HG02763 (cell line): ENCODE measurements around the gene TNFSF4.
"Not testable (repeated sequence)": the region's sequence is repeated elsewhere in the genome, so short reads cannot be mapped to it uniquely, and the experiment has no call there.

ENCODE experiments used
- ATAC-seq: cut with Tn5 transposase; IDR thresholded peaks from one replicate; pipeline ENCODE4 v1.9.1; 2021; ENCODE audit warnings: mild to moderate bottlenecking, moderate library complexity; ENCODE audit not compliant: unreplicated experiment

Gene TNFSF4, protein sequence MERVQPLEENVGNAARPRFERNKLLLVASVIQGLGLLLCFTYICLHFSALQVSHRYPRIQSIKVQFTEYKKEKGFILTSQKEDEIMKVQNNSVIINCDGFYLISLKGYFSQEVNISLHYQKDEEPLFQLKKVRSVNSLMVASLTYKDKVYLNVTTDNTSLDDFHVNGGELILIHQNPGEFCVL

DNA sequence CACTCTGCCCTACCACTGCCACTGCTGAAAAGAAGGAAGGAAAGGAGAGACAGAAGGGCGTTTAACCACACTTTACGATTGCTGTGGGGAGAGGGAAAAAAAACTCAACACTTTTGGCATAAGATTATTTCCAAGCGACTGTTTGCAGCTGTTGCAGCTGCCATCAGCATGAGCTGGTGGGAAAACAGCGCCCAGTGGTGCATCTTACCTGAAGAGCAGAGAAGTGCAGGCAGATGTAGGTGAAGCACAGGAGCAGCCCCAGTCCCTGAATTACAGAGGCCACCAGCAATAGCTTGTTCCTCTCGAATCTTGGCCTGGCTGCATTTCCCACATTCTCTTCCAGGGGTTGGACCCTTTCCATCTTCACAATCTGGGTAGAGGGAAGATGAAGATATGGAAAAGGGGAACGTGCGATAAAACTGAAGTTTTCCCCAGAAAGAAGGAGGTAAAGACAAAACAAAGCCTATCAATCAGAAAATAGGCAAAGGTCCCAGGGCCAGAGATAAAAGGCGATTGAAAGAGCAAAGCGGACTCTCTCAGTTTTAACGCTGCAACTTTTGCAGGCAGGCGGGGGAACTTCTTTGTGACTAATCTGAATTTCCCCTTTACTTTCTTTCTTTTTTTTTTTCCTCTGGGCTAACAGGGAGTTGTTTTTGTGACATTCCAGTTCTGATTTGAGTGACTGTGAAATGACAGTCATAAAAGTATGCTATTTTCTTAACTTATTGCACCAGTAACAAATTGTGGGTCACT lies at the start of gene TNFSF4:
TSS of gene TNFSF4 (minus strand) at position 516 of the 753 bp plus-strand sequence. CDS start at position 361, 155 bp downstream.
- ATAC-seq: no peak

DNA sequence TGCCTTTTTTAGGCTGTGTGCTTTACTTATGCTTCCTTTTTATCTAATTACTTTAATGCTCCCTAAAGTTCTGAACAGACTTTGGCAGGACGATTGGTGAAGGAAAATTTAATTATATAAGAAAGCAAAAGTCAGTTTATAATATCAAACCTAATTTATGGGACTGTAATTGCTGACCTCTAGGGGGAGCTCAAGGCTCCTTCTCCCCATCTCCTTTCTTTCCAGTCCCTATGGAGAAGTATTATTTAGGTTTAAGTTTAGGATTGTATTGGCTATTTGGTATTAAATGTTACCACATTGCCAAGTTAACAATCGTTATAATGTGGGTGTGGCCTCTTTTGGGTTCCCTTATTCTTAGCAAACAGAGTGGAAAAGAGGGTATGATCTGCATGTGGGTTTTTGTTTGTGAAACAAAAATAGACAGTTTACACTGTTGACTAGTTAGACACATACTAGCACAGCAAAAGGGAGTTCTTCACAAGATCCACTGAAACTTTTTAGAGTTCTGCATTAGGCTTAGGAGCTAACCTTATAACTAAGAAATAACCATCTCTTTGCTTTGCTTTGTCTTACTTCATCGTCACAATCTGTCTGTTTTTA lies 48.2 kb upstream of the TNFSF4 start:
- ATAC-seq: no peak

DNA sequence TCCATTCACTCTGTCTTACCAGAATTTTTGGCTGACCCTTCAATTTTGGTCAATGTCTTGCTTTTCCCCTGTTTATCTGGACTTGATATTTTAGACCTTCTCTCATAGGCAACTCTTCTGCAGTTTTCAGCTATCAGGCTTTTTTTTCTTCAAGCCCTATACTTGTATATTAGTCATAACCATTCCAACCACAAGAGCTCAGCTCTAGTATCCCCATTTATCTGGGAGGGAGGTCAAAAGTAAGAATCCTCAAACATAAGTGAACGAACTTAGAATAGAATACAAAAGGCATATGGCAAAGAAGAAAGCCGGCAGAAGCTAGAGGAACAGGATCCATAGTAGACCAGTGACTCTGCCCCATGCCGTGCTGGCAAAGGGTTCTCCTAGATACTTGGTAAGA lies 45.9 kb upstream of the TNFSF4 start:
- no peak for ATAC-seq

DNA sequence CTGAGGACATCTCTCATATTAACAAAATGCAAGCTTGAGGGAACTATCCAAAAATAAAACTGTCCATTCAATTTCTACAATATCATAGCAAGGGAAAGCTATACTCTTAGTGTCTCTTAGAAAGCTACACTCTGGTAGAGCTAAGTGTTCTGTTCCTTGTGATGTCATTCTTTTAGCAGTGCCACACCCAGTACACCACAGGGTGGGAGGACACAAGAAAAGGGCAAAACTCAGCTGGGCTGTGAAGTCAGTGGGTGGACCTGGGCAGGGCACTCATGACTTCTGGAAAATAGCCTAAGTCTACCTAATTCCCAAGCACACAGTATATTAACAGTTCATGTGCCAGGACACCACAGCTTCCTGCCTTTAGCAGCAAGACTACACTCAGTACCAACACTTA lies 42.2 kb upstream of the TNFSF4 start:
- ATAC-seq: no peak

DNA sequence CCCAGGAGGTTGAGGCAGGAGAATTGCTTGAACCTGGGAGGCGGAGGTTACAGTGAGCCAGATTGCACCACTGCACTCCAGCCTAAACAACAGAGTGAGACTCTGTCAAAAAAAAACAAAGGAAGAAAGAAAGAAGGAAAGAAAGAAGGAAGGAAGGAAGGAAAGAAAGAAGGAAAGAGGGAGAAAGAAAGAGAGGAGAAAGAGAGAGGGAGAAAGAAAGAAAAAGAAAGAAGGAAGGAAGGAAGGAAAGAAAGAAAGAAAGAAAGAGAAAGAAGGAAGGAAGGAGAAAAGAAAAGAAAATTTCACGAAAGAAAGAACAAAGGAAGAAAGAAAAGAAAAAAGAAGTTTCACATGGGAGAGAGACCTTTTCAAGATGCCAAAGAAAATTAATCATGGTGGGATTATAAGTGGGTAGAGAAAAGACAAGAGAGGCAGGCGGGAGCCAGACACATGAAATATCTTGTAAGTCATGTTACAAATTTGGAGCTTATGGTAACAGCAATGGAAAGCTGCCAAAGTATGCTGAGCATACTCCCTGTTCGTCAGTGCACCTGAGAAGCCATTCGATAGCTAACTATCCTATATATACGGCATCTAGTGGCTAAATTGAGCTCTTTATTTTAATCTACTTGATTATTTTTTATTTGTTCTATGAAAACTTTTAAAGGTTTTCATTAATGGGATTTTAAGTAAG lies 41.3 kb upstream of the TNFSF4 start:
- ATAC-seq: no peak

DNA sequence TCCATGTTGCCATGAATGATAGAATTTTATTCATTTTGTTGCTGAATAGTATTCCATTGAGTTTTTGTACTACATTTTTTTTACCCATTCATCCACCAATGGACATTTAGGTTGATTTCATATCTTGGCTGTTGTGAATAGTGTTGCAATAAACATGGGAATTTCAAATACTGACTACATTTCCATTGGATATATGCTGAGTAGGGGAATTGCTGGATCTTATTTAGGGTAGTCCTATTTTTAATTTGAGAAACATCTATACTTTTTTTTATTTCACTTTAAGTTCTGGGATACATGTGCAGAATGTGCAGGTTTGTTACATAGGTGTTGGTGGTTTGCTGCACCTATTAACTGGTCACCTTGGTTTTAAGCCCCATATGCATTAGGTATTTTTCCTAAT lies 38.8 kb upstream of the TNFSF4 start:
- no peak for ATAC-seq

DNA sequence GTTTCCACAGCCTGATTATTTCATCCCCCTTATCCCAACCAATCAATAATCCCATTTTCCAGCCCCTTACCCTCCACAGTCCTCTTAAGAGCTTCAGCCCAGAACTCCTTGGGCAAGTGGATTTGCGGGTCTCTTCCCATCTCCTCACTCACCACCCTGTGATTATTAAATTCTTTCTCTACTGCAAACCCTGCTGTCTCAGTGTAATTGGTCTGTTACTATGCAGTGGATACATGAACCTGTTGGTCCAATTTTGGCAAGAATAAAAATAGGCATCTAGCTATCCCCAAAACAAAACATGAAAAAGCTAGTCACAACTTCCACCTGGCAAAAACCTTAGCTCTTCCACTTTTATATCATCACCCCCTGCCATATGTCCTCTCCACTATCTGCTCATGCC lies 36.2 kb upstream of the TNFSF4 start:
- no peak for ATAC-seq

DNA sequence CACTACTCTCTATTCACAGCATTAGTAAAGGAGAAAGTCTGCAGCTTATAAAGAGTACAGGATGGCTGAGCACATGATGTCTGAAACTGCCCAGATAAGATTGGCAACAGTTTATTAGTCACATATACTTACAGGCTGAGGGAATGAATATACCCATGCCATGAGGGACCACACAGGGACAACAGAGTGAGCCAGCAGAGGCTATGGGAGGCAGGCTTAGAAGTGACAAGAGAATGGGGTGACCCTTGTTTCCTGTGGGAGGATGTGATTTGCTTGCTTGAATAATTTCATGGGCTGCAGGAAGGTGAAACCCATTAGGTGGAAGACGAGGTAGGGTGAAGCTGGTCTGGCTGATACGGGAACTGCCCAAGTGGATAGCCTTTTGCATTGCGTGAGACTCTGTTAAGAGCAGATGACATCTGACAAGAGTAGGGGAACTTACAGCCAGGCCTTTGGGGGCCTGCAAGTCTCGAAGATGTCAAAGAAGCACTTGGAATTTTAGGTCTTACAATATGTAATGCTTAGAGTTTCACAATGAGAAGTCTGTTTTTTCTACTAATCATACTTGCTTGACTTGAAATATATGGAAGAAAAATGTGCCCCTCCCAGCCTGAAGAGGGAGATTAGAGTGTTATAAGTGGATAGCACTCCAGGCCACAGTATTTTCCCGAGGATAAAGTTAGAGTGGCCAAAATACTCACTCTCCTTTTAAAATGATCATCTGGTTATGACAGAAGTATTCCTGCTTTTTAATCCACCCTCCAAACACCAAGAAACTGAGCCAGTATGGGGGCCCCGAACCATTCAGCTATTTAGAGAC lies 34.6 kb upstream of the TNFSF4 start:
- ATAC-seq: no peak

DNA sequence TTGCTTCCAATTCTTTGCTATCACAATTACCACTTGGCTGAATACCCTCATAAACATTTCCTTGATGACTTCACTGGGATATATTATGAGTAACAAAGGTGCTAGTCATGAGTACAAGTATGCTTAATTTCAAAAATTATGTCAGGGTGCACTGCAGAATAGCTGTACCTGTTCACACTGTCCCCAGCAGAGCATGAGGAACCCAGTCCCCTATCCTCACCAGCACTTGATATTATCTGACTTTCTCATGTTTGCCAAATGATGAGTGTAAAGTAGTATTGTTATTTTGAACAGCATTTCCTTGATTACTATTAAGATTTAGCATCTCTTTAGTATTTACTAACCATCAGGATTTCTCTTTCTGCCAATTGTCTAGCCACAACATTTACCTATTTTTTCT lies 33.5 kb upstream of the TNFSF4 start:
- no peak for ATAC-seq

DNA sequence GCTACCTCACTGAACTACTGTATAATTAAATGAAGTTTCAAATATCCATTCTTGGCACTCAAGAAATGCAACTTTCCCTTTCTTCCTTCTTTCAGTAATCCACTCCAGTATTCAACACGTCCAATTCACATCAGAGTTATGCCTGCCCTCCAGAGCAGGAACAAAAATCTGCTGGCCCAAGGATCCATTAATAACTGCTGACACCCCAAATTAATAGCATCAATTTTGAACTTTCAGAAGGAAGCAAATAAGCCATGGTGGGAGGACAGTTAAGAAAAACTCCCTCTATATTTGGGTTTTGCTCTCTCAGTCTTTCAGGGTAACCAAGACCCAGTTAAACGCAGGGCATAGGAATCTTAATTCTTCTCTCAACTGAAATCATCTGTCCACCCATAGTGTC lies 31.9 kb upstream of the TNFSF4 start:
- ATAC-seq: no peak

DNA sequence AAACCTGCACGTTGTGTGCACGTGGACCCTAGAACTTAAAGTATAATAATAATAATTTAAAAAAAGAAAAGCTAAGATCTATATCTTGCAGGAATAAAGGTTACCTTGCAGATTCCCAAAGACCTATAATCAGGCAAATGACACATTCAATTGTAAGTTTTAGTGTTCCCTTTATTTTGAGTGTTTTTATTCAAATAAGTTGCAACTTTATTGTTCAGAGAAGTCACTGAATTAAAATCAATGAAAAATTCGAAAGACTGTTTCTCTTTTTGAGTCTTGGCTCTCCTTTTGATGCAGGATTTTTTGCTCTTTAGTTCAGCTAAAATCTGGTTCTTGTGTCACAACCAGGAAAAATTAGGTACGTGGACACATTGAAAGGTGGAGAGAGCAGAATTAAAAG lies 27.8 kb upstream of the TNFSF4 start:
- no peak for ATAC-seq

DNA sequence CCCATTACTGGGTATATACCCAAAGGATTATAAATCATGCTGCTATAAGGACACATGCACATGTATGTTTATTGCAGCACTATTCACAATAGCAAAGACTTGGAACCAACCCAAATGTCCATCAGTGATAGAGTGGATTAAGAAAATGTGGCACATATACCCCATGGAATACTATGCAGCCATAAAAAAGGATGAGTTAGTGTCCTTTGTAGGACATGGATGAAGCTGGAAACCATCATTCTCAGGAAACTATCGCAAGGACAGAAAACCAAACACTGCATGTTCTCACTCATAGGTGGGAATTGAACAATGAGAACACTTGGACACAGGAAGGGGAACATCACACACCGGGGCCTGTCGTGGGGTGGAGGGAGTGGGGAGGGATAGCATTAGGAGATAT lies 27.3 kb upstream of the TNFSF4 start:
- not testable (repeated sequence) for ATAC-seq

DNA sequence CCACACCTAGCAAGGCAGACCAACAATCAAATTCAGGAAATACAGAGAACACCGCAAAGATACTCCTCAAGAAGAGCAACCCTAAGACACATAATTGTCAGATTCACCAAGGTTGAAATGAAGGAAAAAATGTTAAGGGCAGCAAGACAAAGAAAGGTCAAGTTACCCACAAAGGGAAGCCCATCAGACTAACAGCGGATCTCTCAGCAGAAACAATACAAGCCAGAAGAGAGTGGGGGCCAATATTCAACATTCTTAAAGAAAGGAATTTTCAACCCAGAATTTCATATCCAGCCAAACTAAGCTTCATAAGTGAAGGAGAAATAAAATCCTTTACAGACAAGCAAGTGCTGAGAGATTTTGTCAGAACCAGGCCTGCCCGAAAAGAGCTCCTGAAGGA lies 21.9 kb upstream of the TNFSF4 start:
- ATAC-seq: not testable (repeated sequence)

DNA sequence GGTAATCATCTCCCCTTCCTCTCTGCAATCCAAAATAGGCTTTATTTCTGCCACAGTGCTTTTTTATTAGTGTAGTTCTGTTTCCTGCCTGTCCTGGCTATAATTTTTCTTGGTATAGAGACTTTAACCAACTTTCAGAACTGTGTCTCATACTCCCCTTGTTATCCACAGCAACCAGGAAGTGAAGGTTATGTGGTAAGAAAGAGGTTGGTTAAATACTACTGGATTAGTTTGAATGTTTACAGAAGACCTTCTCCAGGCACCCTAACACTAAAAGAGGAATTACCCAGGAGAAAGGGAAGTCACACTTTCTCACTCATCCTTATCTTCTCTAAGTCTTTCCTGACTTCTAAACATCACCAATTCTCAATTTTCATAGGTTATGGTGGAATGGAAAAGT lies 17.8 kb upstream of the TNFSF4 start:
- ATAC-seq: no peak

DNA sequence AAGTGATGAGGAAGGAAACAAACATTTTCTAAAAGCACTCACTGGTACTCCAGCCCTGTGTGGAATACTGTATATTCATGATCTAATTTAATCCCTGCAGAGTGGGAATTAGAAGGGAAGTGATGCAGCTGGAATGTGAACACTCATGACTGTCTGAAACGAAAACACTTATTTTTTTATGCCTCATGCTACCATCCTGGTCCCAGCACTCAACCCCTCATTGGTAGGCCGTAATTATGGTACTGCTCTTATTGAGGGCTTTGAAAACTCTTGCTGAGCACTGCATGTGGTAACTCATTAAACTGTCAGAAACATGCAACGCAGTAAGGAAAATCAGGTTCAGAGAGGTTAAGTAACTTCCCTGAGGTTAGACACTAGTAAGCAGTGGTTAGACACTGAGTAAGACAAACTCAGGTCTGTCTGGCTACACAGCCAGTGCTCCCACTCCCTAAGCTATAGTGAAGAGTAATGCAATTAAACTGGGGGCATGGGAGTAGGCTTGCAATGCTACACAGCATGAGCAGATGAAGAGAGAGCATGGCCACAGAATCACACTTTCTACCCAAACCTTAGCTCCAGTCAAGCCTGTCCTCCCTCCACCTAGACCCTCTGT lies 17.3 kb upstream of the TNFSF4 start:
- ATAC-seq: no peak

DNA sequence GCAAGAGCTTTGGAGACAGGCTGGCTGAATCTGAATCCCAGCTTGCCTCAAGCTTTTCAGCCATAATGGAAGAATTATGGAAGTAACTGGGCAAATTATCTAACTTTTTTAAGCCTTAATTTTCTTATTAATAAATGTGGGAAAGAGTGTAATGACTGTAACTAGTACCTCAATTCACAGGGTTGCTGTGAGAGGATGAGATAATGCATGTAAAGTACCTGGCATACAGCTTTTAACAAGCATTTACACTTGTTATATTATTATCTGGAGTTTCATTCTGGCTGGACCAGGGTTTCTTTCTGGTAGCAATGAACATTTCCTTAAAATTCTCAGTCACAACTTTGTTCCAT lies 15.9 kb upstream of the TNFSF4 start:
- ATAC-seq: no peak

DNA sequence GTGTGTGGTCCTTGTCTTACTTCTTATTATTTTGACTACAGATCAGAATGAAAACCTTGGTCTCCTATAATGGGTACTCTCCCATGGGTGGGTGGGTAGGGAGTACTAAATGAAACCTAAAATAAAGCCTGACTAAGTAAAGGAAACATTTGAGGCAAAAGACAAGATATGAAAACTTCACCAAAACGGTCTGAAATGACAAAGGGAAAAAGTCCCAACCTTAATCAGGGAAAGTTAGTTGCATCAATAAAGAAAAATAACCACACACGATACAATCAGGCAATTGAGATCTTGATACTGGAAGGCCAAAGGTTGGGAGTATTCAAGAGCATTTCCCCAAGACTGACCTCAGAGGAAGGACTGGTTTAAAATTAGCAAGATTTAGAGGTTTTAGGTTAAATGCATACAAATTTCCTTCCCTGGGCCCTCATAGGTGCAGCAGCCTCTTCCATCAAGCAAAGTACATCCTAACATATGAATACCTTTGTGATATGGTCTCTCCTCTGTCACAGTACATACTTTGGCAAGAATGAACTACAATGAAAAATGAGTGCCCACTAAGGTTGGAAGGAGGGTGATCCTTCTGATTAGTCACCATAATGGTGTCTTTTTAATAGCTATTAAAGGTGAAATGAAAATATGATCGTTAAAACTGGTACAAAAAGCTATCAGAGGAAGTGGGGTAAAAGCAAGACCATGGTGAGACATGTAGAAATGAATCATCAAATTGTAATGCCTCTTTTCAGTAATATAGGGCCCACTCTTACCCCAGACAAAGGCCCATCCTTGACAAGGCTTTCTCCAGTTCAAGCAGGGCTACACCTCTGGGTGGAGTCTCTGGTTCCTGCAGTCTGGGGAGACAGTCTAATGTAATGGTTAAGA lies 15.3 kb upstream of the TNFSF4 start:
- ATAC-seq: no peak

DNA sequence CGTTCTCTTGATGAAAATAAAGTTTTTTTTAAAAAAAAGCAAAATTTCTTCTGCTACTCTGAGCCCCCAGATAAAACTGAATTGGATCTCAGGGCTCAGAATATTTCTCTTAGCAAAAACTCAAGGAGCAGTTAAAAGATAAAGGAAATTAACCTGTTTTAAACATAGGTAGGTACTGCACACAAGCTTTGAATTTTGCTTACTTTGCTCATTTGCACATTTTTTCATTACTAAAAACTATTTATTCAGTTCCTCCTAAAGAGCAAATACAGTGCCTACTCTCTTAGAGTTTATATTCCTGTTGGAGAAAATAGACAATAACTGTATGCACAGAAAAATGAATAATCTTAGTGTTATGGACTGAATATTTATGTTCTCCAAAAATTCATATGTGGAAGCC lies 13.0 kb upstream of the TNFSF4 start:
- ATAC-seq: no peak

DNA sequence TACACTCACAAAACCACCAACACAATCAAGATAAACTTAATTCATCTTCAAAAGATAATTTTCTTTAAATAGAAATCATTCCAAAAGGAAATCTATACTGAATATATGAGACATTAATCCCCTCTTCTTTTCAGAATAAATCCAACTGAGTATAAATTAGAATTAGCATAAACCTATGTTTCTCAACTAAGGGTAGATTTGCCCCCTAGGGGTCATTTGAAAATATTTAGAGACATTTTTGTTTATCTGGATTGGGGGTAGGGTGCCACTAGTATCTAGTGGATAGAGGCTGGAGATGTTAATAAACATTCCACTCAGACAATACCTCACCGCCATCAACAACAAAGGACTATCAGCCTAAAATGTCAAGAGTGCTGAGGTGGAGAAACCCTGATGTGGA lies 6.5 kb upstream of the TNFSF4 start:
- ATAC-seq: no peak
